Stimulated activated CD8-positive, alpha-beta memory T cell treated with anti-CD3 and anti-CD28 coated beads, Interleukin-15, amount 100 ng/mL, for 1 hour (primary cell): ENCODE results near the gene BEST1.
A peak's percentile ranks its signal among the peaks of the same experiment; 100 is the strongest.

ENCODE experiments used
- DNase-seq: peaks from one replicate; pipeline ENCODE4 v3.0.0-alpha.2; 2020; ENCODE audit warnings: low read depth

BEST1 gene

DNA sequence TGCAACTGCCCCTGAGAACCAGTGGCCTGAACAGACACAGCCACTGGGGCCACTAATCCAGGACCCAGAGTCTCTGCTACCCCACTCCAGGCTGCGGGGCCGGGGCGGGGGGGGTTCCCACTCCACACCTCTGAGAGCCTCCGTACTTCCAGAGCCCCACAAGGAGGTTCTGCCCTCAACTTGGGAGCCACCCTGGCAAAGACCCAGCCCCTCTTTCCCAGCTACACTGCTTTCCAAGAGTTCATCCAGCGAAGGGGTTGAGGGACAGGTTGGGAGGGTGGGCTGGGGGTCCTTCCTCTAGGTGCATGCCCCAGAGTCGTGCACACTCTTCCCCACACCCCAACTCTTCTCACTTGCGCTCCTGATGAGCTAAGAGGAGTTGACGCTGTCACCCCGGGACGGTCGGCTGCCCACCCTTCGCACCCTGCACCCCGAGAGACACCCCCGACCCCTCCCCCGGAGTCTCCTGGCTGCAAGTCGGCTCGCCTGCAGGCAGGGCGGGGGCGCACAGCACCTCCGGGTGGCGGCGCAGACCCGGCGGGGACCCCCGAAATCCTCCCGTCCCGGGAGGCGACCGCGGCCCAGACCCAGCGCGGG is 33.3 kb upstream of the BEST1 start:
- DNase-seq, result no peak

DNA sequence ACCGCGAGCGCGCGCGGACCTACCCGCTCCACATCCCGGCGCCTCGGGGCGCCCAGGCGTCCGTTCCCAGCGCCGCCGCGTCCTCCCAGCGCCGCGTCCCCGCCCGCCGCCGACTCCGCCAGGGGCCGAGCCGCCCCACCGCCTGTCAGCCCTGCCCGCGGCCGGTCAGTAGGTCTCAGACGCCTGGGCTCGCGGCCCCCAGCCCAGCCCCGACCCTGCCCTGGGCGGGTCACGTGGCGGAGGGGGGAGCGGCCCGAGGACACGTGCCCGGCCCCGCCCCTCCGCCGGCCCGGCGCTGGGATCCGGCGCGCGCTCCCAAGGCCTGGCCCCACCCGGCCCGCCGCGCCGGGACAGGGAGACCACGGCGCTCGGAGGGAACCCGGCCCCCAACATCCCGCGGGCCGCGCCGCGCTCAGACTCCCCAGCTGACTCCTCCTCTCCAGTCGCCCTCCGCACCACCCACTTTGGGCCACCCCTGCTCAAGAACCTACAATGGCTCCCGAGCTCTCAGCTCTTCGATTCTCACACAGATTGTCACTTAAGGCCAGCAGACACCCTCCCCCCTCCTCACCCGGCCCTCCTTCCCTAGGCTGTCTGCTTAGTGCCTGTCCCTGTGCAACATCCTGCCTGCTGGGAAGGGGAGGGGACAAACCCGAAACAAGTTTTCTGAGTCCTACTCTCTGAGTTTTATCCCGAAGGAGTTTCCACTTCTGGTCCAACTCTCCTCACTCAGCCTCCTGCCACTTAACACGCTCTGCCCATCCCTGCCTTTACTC is 32.6 kb upstream of the BEST1 start, which contains the start of gene RAB3IL1:
TSS of gene RAB3IL1 (minus strand) at position 233 of the 776 bp plus-strand sequence. CDS start at position 34, 199 bp downstream.
- no peak for DNase-seq

DNA sequence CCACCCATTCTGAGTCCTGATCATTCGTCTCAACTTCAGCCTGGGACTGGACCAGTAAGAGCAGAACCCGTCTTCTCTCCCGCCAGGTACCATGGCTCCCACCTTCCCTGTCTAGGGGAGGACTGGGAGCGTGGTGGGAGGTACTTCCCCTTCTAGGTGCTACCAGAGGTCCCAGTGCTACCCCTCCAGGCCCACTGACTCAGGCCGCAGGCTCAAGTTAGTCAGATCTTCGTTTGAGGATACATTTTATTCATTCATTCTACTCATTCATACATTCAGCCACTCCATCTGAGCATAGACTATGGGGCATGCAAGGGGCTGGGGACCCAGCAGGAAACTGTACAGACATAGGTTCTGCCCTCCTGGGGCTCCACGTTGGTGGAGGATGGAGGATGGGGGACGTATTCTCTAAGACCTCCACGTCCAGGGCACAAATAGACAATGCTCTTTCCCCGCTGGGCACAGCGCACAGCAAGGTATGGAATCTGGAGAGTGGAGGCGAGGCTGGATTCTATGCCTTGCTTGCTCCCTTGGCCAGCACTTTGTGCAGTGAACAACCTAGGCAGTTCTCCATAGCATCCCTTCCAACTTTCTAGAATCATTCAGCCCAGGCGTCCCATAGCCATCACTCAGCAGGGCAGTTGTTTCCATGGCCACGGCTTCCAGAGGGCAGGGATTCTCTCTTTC is 31.8 kb upstream of the BEST1 start:
- no peak for DNase-seq

- no peak for DNase-seq
Measured at GRCh38 chr11:61918938-61919704, 31.0 kb upstream of the BEST1 start.

DNA sequence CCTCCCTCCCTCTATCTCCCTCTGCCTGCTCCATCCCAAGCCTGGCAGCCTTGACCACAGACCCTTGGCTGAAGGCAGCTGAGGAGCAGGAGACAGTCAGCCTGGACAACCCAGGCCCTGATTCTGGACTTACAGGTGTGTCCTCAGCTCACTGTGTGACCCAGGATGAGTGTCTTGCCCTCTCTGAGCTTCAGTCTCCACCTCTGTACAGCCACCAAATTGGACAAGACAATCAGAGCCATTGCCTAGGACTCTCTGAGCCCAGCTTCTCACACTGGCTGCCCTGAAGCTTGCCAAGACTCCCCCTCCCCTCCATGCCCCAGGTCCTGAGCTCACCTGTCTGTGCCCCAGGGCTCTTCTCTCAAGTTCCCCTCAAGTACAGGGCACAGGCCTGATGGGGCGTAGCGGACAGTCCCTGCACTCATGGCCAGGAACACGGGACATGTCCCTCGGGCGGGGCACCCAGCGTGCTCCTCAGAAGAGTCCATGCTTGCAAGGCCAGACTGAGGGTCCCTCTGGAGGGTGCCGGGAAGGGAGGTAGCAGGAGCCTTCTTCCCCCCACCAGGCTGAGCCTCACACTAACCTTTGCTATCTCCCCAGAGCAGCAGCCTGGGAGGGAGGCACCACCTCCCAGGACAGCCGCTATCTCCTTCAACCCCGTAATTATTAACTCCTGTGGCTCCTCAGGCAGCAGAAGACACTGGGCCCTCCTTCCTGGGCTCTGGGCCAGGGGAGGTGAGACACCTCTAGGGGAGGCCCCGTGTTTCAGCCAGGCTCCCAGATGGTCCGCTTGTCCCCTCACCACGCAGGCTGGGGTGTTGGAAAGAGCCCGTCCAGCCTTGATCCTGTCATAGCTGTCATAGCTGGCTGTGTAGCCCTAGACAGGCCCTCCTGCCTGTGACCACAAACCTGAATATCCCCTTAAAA is 30.2 kb upstream of the BEST1 start:
- no peak for DNase-seq

DNA sequence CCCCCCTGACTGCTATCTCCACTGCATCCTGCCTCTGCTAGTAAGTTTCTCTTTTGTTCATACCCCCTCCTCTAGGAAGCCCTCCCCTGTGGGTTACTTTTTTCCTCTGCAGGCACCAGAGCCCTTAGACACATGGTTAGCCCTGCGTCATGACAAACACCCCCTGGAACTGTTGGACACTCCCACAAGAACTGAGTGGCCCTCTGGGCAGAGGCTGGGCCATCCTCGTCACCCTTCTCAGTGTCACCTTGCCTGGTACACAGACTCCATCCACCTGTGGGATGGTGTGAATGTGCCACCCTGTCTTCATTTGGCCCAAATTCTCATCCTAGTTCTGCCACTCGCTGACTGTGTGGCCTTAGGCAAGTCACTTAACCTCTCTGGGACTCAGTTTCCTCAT is 28.7 kb upstream of the BEST1 start:
- DNase-seq, result no peak

DNA sequence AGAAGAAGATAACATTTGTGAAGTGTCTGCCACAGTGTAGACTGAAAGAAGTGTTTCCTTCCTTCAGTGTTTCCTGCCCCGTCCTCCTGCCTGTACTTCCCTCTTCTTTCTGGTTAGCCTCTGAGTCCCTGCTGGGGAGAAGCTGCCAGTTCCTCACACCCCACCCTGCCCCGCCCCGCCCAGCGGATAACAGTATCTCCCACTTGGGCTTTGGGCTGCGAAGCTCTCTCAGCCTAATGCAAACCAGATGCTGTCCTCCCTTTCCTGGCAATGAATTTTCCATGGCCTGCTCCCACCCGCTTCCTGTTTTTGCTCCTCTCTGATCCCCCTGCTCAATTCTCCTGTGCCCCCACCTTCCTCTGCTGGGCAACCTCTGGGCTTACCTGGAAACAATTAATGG is 27.6 kb upstream of the BEST1 start:
- DNase-seq, result no peak

DNA sequence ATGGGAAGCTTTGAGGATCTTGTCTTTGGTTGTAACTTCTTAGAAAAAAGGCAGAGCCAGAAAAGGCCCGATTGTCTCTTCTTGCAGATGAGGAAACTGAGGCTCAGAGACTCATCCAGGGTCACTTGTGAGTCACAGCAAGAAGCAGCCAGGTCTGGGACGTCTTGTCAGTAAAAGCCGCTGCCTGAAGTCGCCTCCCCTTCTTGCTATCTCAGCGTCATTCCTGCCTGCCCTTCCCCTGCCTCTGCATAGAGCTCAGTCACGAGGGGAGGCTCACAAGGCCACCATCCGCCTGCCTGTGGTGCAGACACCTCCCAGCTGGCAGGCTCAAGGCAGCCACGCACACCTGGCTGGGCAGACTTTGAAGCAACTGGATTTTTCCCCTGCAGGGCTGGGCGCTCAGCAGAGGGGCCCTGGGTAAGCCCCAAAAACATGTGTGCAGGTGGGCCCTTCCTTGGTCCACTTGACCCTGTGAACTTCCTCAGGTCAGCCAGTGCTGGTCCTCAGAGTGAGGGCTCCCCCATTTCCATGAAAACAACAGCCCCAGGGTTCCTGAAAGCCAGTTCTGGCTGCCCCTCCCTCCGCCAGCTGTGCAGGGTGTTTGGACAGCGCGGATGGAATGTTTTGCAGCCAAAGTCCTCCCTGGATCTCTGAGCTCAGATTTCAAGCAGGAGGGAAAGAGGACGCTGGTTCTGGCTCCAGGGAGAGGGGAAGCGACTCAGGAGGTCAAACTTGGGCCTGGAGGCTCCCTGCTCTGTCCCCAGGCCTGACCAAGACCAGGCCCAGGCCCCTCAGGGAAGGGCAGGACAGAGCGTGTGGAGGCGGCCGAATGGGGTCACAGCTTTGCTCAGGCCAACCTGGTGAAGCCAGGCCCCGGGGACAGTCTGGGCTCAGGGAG is 26.7 kb upstream of the BEST1 start:
- no peak for DNase-seq

DNA sequence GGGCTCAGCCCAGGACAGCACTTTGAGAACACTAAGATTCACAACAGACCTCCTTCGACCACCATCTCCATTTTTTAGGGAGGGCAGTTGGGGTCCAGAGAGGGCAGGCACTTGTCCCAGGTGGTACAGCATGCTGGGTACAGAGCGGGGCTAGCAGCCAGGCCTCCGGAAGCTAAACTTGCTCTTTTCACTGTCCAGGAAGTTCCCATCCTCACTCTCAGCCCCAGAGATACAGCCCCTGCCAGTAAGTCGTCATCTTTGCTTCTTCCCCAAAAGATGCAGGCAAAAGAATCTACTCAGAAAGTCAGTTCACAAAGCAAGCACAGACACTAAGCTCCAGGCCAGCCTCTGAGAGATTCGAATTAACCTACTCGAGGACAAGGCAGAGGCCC is 26.1 kb upstream of the BEST1 start:
- no peak for DNase-seq

DNA sequence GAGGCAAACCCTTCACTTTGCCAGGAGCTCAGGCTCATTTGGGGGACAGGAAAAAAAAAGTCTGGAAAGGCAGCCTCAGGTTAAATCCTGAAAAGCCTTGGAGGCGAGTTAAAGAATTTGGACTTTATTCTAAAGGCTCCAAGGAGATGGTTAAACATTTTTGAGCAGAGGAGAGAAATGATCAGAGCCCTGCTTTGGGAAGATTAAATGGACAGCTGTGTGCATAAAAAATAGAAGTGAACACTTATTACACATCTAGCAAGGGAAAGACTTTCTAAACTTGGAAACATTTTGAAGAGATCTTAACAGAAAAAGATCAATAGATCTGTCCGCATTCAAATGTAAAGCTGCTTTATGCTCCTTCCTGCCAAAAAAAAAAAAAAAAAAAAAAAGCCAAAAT is 24.4 kb upstream of the BEST1 start:
- no peak for DNase-seq

DNA sequence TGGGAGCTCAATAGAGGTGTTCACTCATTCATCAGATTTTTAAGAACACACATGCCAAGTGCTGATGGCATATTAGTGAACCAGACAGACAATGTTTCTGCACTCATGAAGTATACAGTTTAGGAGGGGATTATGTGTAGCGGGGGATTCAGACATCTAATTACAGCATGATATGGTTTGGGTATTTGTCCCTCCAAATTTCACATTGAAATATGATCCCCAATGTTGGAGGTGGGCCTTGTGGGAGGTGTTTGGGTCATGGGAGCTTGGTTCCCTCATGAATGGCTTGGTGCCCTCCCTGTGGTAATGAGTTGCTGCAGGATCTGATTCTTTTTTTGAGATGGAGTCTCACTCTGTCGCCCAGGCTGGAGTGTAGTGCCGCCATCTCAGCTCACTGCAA is 23.9 kb upstream of the BEST1 start:
- DNase-seq, result no peak

GRCh38 chr11:61927501-61927900 is 22.6 kb upstream of the BEST1 start:
- DNase-seq, result no peak

GRCh38 chr11:61928606-61929005 is 21.5 kb upstream of the BEST1 start:
- no peak for DNase-seq

GRCh38 chr11:61930933-61931332 is 19.2 kb upstream of the BEST1 start:
- DNase-seq, result no peak

DNA sequence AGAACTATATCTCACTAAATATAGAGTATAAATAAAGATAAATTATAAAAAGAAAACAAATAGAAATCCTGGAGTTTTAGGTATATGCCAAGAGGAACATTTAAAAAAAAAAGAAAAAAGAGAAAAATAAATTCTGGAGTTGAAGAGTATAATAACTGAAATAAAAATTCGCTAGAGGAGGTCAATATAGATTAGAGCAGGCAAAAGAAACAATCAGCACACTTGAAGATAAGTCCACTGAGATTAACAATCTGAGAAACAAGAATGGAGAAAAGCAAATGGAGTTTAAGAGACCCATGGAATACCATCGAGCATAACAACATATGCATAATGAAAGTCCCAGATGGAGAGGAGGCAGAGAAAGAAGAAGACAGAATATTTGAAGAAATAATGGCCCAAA is 14.3 kb upstream of the BEST1 start:
- no peak for DNase-seq

GRCh38 chr11:61940466-61940865 is 9.7 kb upstream of the BEST1 start:
- DNase-seq, result no peak

GRCh38 chr11:61945191-61945590 is 5.0 kb upstream of the BEST1 start:
- DNase-seq, result no peak

DNA sequence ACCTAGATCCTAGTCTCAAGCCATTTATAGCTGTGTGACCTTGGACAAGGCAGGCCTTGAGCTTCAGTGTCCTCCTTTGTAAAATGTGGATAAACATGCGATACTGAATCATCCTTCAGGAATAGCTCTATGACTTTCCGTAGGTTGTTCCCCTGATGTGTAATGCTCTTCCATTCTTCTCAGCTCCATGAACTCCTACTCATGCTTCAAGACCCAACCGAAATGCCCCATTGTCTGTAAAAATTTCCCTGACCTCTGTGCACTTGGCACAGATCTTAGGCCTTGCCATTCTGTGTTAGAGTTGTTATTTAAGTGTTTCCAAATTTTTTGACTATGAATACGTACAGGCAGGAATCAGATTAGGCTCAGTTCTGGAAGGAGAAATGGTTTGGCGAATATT is 3.3 kb upstream of the BEST1 start:
- DNase-seq, result no peak

DNA sequence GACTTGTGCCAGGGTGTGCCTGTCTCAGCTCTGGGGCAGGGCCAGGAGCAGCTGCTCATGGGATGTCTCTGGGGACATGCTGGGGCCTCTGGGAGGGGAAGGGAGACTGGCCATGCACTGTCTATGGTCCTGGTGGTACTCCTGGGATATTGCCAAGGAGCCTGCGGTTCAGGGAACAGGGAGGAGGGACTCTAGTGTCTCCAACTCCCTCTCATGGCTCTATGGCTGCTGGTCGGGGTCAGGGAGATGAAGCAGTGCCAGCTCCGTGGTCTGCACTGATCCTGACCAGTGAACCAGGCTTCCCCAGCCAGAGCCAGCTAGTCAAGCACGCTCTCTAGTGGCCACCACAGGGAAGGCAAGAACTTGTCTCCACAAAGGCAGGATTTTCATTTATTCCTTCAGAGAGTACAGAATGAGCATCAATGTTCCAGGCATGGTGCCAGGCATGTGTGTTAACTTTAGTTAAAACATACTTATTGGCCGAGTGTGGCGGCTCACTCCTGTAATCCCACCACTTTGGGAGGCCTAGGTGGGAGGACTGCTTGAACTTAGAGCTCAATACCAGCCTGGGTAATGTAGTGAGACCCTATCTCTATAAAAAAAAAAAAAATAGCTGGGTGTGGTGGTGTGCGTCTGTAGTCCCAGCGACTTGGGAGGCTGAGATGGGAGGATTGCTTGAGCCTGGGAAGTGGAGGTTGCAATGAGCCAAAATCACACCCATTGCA is 2.5 kb upstream of the BEST1 start:
- peak; percentile 35 for DNase-seq

DNA sequence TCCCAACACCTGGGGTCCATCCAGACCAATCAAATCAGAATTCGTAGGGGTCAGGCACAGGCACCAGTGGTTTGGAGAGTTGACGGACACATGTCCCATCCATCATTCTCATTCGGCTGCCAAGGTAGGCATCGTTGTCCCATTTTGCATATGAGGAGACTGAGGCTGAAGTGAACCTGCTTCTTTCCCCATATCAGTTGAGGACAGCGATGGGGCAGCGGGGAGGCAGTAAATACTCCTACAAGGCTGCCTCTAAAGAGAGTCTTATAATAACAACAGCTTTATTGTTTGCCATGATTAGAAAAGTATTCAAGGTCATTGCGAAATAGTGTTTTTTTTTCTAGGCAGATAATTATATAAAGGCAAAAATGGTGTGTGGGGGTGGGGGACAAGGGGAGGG is 1.6 kb upstream of the BEST1 start:
- no peak for DNase-seq
